ENCODE results near the gene SLC1A3. TPM values are rescaled to one million over a fixed set of nuclear protein-coding genes. Genes with fewer than 3 reads are reported as not detected.

Gene SLC1A3
- total and polyA plus RNA-seq, 2 experiments from 2014 or later: 9.1 to 18.1 TPM

DNA sequence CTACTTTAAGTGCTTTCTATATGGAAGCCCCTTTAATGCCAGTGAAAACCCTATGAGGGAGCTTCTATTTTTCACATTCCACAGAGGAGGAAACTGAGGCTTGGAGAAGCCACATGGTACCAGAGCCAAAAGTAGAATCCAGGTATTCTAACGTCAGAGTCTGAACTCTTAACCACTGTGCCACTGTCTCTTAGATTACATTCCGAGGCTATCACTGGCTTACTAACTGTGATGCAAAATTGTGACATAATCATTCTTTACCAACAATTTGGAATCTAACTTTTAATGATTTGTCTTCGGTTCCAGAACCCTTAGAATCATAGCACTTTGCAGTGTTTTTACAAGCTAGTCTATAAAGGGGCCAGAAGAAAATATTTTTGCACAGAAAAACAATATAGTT is 59.2 kb downstream of the SLC1A3 start:
- no peak for DNase-seq (ENCODE audit: low read depth in 1 of 2, low spot score in 1 of 2)
- Histone ChIP-seq H3K36me3 (no peaks in the 10 kb centered on the region), H3K4me3 (no peak overlapping the region), H3K27me3 (no peaks in the 10 kb centered on the region), H3K9me3 (ENCODE audit: low read depth) (no peaks in the 10 kb centered on the region), H3K4me1 (ENCODE audit: low read depth) (no peaks in the 10 kb centered on the region), H3K27ac (no peak overlapping the region)
- TF ChIP-seq, protein P1, sequence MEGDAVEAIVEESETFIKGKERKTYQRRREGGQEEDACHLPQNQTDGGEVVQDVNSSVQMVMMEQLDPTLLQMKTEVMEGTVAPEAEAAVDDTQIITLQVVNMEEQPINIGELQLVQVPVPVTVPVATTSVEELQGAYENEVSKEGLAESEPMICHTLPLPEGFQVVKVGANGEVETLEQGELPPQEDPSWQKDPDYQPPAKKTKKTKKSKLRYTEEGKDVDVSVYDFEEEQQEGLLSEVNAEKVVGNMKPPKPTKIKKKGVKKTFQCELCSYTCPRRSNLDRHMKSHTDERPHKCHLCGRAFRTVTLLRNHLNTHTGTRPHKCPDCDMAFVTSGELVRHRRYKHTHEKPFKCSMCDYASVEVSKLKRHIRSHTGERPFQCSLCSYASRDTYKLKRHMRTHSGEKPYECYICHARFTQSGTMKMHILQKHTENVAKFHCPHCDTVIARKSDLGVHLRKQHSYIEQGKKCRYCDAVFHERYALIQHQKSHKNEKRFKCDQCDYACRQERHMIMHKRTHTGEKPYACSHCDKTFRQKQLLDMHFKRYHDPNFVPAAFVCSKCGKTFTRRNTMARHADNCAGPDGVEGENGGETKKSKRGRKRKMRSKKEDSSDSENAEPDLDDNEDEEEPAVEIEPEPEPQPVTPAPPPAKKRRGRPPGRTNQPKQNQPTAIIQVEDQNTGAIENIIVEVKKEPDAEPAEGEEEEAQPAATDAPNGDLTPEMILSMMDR (IDR thresholded peaks at IDR 0.05; ENCODE audit: low read depth, low read length): no peak

GRCh38 chr5:36666274-36666673 is 59.9 kb downstream of the SLC1A3 start:
- Histone ChIP-seq H3K9me3 (ENCODE audit: low read depth) (no peaks in the 10 kb centered on the region), H3K27me3 (no peaks in the 10 kb centered on the region), H3K4me3 (no peak overlapping the region), H3K4me1 (ENCODE audit: low read depth) (no peaks in the 10 kb centered on the region), H3K36me3 (no peaks in the 10 kb centered on the region), H3K27ac (no peak overlapping the region)
- no peak for DNase-seq (ENCODE audit: low read depth in 1 of 2, low spot score in 1 of 2)
- TF ChIP-seq, protein P1 (IDR thresholded peaks at IDR 0.05; ENCODE audit: low read depth, low read length): no peak

- Histone ChIP-seq H3K36me3 (peaks cover 5% of the 10 kb centered on the region), H3K4me1 (ENCODE audit: low read depth) (no peaks in the 10 kb centered on the region), H3K9me3 (ENCODE audit: low read depth) (no peaks in the 10 kb centered on the region), H3K27me3 (no peaks in the 10 kb centered on the region), H3K27ac (no peak overlapping the region), H3K4me3 (no peak overlapping the region)
- DNase-seq (ENCODE audit: low read depth in 1 of 2, low spot score in 1 of 2): no peak
- TF ChIP-seq, protein P1 (IDR thresholded peaks at IDR 0.05; ENCODE audit: low read depth, low read length): no peak
Observed at GRCh38 chr5:36666986-36667385, 60.6 kb downstream of the SLC1A3 start.

- no peaks in the 10 kb centered on the region for H3K9me3 ChIP-seq (ENCODE audit: low read depth)
- no peak for DNase-seq (ENCODE audit: low read depth in 1 of 2, low spot score in 1 of 2)
- H3K4me1 ChIP-seq (ENCODE audit: low read depth): no peaks in the 10 kb centered on the region
- no peak overlapping the region for H3K27ac ChIP-seq
- H3K36me3 ChIP-seq: peaks cover 5% of the 10 kb centered on the region
- no peaks in the 10 kb centered on the region for H3K27me3 ChIP-seq
- TF ChIP-seq, protein P1 (IDR thresholded peaks at IDR 0.05; ENCODE audit: low read depth, low read length): no peak
- no peak overlapping the region for H3K4me3 ChIP-seq
Observed at GRCh38 chr5:36667824-36668223, 61.4 kb downstream of the SLC1A3 start.

- peaks cover 5% of the 10 kb centered on the region for H3K36me3 ChIP-seq
- no peak overlapping the region for H3K4me3 ChIP-seq
Observed at GRCh38 chr5:36669015-36669651, 62.7 kb downstream of the SLC1A3 start.

More at GRCh38 chr5:36669015-36669651, 62.7 kb downstream of the SLC1A3 start:
- TF ChIP-seq, protein P1 (IDR thresholded peaks at IDR 0.05; ENCODE audit: low read depth, low read length): no peak
- DNase-seq (ENCODE audit: low read depth in 1 of 2, low spot score in 1 of 2): peak in 1 of 2 donors; percentile 60
- no peak overlapping the region for H3K27ac ChIP-seq
- no peaks in the 10 kb centered on the region for H3K9me3 ChIP-seq (ENCODE audit: low read depth)
- no peaks in the 10 kb centered on the region for H3K27me3 ChIP-seq
- no peaks in the 10 kb centered on the region for H3K4me1 ChIP-seq (ENCODE audit: low read depth)
